Activated naive CD8-positive, alpha-beta T cell treated with anti-CD3 and anti-CD28 coated beads, Interleukin-2, amount 50 U/mL, for 24 hours (primary cell): ENCODE data around the gene TLDC2.
A peak's percentile ranks its signal among the peaks of the same experiment; 100 is the strongest.
"Not testable (repeated sequence)": the region's sequence is repeated elsewhere in the genome, so short reads cannot be mapped to it uniquely, and the experiment has no call there.

ENCODE experiments used
- ATAC-seq: fragments of 150-1000 bp; cut with Tn5 transposase; one replicate; pipeline ENCODE4 v1.10.0; 2021
- DNase-seq: peaks from one replicate; pipeline ENCODE4 v3.0.0; 2021
- H3K27ac Mint-ChIP-seq: one replicate; pipeline ENCODE4 v1.8.0; 2021; ENCODE audit warnings: mild to moderate bottlenecking, mixed read lengths
- H3K27me3 Mint-ChIP-seq: one replicate; pipeline ENCODE4 v1.8.0; 2021; ENCODE audit warnings: mixed read lengths
- H3K36me3 Mint-ChIP-seq: one replicate; pipeline ENCODE4 v1.8.0; 2021; ENCODE audit warnings: low read depth, mixed read lengths
- H3K4me1 Mint-ChIP-seq: one replicate; pipeline ENCODE4 v1.8.0; 2021; ENCODE audit warnings: mixed read lengths
- H3K4me3 Mint-ChIP-seq: one replicate; pipeline ENCODE4 v1.8.0; 2021; ENCODE audit warnings: mild to moderate bottlenecking, moderate library complexity, mixed read lengths
- H3K9me3 Mint-ChIP-seq: one replicate; pipeline ENCODE4 v1.8.0; 2021; ENCODE audit warnings: mixed read lengths

Gene TLDC2

GRCh38 chr20:36927704-36928103, 51.8 kb downstream of the TLDC2 start:
- peaks cover 59% of the 10 kb centered on the region for H3K4me1 Mint-ChIP-seq
- peaks cover 38% of the 10 kb centered on the region for H3K36me3 Mint-ChIP-seq
- ATAC-seq, result no peak
- DNase-seq, result no peak
- no peak overlapping the region for H3K4me3 Mint-ChIP-seq
- H3K27me3 Mint-ChIP-seq, result no peaks in the 10 kb centered on the region
- no peaks in the 10 kb centered on the region for H3K9me3 Mint-ChIP-seq
- H3K27ac Mint-ChIP-seq, result no peak overlapping the region

GRCh38 chr20:36929290-36929689, 53.4 kb downstream of the TLDC2 start:
- DNase-seq, result no peak
- no peak for ATAC-seq
- Mint-ChIP-seq H3K27ac (no peak overlapping the region), H3K9me3 (no peaks in the 10 kb centered on the region), H3K4me3 (no peak overlapping the region), H3K4me1 (peaks cover 58% of the 10 kb centered on the region), H3K27me3 (no peaks in the 10 kb centered on the region), H3K36me3 (peaks cover 42% of the 10 kb centered on the region)

GRCh38 chr20:36929691-36930090, 53.8 kb downstream of the TLDC2 start:
- peaks cover 42% of the 10 kb centered on the region for H3K36me3 Mint-ChIP-seq
- peaks cover 54% of the 10 kb centered on the region for H3K4me1 Mint-ChIP-seq
- H3K9me3 Mint-ChIP-seq, result no peaks in the 10 kb centered on the region
- no peak overlapping the region for H3K4me3 Mint-ChIP-seq
- ATAC-seq (no peak), DNase-seq (no peak)
- no peaks in the 10 kb centered on the region for H3K27me3 Mint-ChIP-seq
- peak overlapping the region; percentile 70 for H3K27ac Mint-ChIP-seq

- not testable (repeated sequence) for H3K27ac Mint-ChIP-seq, H3K27me3 Mint-ChIP-seq, H3K9me3 Mint-ChIP-seq, DNase-seq, ATAC-seq, H3K4me3 Mint-ChIP-seq
- Mint-ChIP-seq H3K36me3 (peaks cover 44% of the 10 kb centered on the region), H3K4me1 (peaks cover 39% of the 10 kb centered on the region)
Measured at GRCh38 chr20:36932067-36932466, 56.1 kb downstream of the TLDC2 start.

GRCh38 chr20:36932476-36933426, 56.8 kb downstream of the TLDC2 start:
- ATAC-seq (no peak), DNase-seq (no peak)
- H3K27me3 Mint-ChIP-seq, result no peaks in the 10 kb centered on the region
- no peaks in the 10 kb centered on the region for H3K9me3 Mint-ChIP-seq
- peak overlapping the region; percentile 35 for H3K27ac Mint-ChIP-seq
- peaks cover 46% of the 10 kb centered on the region for H3K36me3 Mint-ChIP-seq
- H3K4me1 Mint-ChIP-seq, result peaks cover 46% of the 10 kb centered on the region
- H3K4me3 Mint-ChIP-seq, result no peak overlapping the region

GRCh38 chr20:36933571-36933970, 57.6 kb downstream of the TLDC2 start:
- H3K27me3 Mint-ChIP-seq, ATAC-seq, DNase-seq, H3K9me3 Mint-ChIP-seq, H3K4me3 Mint-ChIP-seq, H3K27ac Mint-ChIP-seq: not testable (repeated sequence)
- Mint-ChIP-seq H3K36me3 (peaks cover 43% of the 10 kb centered on the region), H3K4me1 (peaks cover 47% of the 10 kb centered on the region)

GRCh38 chr20:36936341-36936740, 60.4 kb downstream of the TLDC2 start:
- peak overlapping the region; percentile 22 for H3K27ac Mint-ChIP-seq
- ATAC-seq (no peak), DNase-seq (no peak)
- H3K9me3 Mint-ChIP-seq, result no peaks in the 10 kb centered on the region
- H3K4me1 Mint-ChIP-seq, result peaks cover 46% of the 10 kb centered on the region
- peaks cover 35% of the 10 kb centered on the region for H3K36me3 Mint-ChIP-seq
- H3K27me3 Mint-ChIP-seq, result no peaks in the 10 kb centered on the region
- H3K4me3 Mint-ChIP-seq, result no peak overlapping the region

- Mint-ChIP-seq H3K36me3 (peaks cover 37% of the 10 kb centered on the region), H3K4me1 (peaks cover 47% of the 10 kb centered on the region), H3K27ac (peak overlapping the region; percentile 22)
- H3K27me3 Mint-ChIP-seq, ATAC-seq, DNase-seq, H3K4me3 Mint-ChIP-seq, H3K9me3 Mint-ChIP-seq: not testable (repeated sequence)
Measured at GRCh38 chr20:36936761-36937401, 60.9 kb downstream of the TLDC2 start.

GRCh38 chr20:36937402-36937770, 61.4 kb downstream of the TLDC2 start:
- peaks cover 49% of the 10 kb centered on the region for H3K4me1 Mint-ChIP-seq
- H3K36me3 Mint-ChIP-seq, result peaks cover 38% of the 10 kb centered on the region
- no peak for DNase-seq
- no peaks in the 10 kb centered on the region for H3K9me3 Mint-ChIP-seq
- ATAC-seq, result no peak
- H3K27me3 Mint-ChIP-seq, result no peaks in the 10 kb centered on the region
- H3K4me3 Mint-ChIP-seq, result no peak overlapping the region
- peak overlapping the region; percentile 18 for H3K27ac Mint-ChIP-seq

GRCh38 chr20:36941401-36941835, 65.5 kb downstream of the TLDC2 start:
- Mint-ChIP-seq H3K4me1 (peaks cover 76% of the 10 kb centered on the region), H3K27ac (peak overlapping the region; percentile 67), H3K4me3 (peak overlapping the region; percentile 1), H3K9me3 (no peaks in the 10 kb centered on the region), H3K36me3 (peaks cover 45% of the 10 kb centered on the region), H3K27me3 (no peaks in the 10 kb centered on the region)
- ATAC-seq (peak; percentile 81), DNase-seq (no peak)
